ENCODE results near the gene CHMP1A. TPM values are rescaled to one million over a fixed set of nuclear protein-coding genes. Genes with fewer than 3 reads are reported as not detected.
"Not testable (repeated sequence)": the region's sequence is repeated elsewhere in the genome, so short reads cannot be mapped to it uniquely, and the experiment has no call there.

CHMP1A gene
- total and polyA plus RNA-seq, 2 experiments from 2014 or later, result 86.2 to 87.5 TPM

GRCh38 chr16:89693289-89693731, 35.8 kb upstream of the CHMP1A start:
- TF ChIP-seq, protein P1, sequence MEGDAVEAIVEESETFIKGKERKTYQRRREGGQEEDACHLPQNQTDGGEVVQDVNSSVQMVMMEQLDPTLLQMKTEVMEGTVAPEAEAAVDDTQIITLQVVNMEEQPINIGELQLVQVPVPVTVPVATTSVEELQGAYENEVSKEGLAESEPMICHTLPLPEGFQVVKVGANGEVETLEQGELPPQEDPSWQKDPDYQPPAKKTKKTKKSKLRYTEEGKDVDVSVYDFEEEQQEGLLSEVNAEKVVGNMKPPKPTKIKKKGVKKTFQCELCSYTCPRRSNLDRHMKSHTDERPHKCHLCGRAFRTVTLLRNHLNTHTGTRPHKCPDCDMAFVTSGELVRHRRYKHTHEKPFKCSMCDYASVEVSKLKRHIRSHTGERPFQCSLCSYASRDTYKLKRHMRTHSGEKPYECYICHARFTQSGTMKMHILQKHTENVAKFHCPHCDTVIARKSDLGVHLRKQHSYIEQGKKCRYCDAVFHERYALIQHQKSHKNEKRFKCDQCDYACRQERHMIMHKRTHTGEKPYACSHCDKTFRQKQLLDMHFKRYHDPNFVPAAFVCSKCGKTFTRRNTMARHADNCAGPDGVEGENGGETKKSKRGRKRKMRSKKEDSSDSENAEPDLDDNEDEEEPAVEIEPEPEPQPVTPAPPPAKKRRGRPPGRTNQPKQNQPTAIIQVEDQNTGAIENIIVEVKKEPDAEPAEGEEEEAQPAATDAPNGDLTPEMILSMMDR (IDR thresholded peaks at IDR 0.05; ENCODE audit: low read depth, low read length), result no peak
- no peak for DNase-seq (ENCODE audit: low read depth in 1 of 2, low spot score in 1 of 2)
- Histone ChIP-seq H3K36me3 (peaks cover 8% of the 10 kb centered on the region), H3K27ac (no peak overlapping the region), H3K4me3 (no peak overlapping the region), H3K9me3 (ENCODE audit: low read depth) (no peaks in the 10 kb centered on the region), H3K4me1 (ENCODE audit: low read depth) (no peaks in the 10 kb centered on the region), H3K27me3 (no peaks in the 10 kb centered on the region)

DNA sequence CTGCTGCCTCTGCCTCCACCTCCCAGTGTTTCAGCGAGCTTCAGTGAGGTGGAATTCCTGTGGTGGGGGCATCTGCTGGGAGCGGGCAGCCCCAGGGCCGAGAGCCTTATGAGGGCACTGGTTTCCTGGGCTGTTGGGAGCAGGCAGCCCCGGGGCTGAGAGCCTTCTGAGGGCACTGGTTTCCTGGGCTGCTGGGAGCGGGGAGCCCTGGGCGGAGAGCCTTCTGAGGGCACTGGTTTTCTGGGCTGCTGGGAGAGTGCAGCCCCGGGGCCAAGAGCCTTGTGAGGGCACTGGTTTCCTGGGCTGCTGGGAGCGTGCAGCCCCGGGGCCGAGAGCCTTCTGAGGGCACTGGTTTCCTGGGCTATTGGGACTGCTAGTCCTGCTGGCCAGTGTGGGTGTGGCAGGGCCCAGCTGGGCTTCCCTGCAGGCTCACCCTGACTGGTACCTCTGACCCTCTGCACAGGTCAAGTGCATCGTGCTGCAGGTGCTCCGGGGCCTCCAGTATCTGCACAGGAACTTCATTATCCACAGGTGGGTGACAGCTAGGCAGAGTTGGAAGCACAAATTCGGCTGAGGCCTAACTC, 34.6 kb upstream of the CHMP1A start:
- DNase-seq (ENCODE audit: low read depth in 1 of 2, low spot score in 1 of 2), result no peak
- H3K27me3 ChIP-seq, result no peaks in the 10 kb centered on the region

DNA sequence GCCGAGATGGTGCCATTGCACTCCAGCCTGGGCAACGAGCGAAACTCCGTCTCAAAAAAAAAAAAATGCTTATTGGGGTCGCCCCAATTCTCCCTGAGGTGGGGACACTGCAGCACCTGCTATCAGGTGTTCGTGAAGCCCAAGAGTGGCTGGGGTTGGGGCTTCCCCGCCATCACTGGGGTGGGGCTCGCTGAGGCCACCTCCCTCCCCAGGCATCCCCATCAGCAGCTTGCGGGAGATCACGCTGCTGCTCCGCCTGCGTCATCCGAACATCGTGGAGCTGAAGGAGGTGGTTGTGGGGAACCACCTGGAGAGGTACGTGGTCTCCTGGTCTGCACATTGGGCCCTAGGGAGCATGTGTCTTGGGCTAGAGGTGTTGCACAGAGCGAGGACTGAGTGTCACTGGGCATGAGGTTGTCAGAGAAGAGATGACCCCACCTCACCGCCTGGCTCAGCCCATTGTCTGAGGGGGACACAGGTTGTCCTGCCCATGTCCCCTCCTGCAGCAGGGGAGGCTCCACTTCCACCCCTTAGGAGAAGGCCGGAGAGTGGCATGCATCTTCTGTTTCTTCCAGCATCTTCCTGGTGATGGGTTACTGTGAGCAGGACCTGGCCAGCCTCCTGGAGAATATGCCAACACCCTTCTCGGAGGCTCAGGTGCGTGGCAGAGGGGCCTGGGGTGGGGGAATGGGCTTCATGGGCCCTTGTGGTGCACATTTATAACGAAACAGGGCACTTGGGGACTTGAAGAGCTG, 33.9 kb upstream of the CHMP1A start:
- Histone ChIP-seq H3K4me1 (ENCODE audit: low read depth) (peaks cover 7% of the 10 kb centered on the region), H3K27me3 (no peaks in the 10 kb centered on the region), H3K36me3 (peaks cover 8% of the 10 kb centered on the region), H3K4me3 (no peak overlapping the region), H3K9me3 (ENCODE audit: low read depth) (no peaks in the 10 kb centered on the region), H3K27ac (no peak overlapping the region)
- TF ChIP-seq, protein P1 (IDR thresholded peaks at IDR 0.05; ENCODE audit: low read depth, low read length), result no peak
- no peak for DNase-seq (ENCODE audit: low read depth in 1 of 2, low spot score in 1 of 2)

More for the DNA sequence above, 34.6 kb upstream of the CHMP1A start:
- peaks cover 7% of the 10 kb centered on the region for H3K4me1 ChIP-seq (ENCODE audit: low read depth)
- H3K9me3 ChIP-seq (ENCODE audit: low read depth), result no peaks in the 10 kb centered on the region
- no peak overlapping the region for H3K4me3 ChIP-seq
- no peak overlapping the region for H3K27ac ChIP-seq
- TF ChIP-seq, protein P1 (IDR thresholded peaks at IDR 0.05; ENCODE audit: low read depth, low read length), result no peak
- H3K36me3 ChIP-seq, result peaks cover 8% of the 10 kb centered on the region

- Histone ChIP-seq H3K4me1 (ENCODE audit: low read depth) (peaks cover 7% of the 10 kb centered on the region), H3K4me3 (no peak overlapping the region), H3K9me3 (ENCODE audit: low read depth) (no peaks in the 10 kb centered on the region), H3K36me3 (peaks cover 8% of the 10 kb centered on the region), H3K27ac (no peak overlapping the region), H3K27me3 (no peaks in the 10 kb centered on the region)
- TF ChIP-seq, protein P1 (IDR thresholded peaks at IDR 0.05; ENCODE audit: low read depth, low read length), result no peak
- no peak for DNase-seq (ENCODE audit: low read depth in 1 of 2, low spot score in 1 of 2)
Measured at GRCh38 chr16:89690392-89690901, 32.9 kb upstream of the CHMP1A start.

DNA sequence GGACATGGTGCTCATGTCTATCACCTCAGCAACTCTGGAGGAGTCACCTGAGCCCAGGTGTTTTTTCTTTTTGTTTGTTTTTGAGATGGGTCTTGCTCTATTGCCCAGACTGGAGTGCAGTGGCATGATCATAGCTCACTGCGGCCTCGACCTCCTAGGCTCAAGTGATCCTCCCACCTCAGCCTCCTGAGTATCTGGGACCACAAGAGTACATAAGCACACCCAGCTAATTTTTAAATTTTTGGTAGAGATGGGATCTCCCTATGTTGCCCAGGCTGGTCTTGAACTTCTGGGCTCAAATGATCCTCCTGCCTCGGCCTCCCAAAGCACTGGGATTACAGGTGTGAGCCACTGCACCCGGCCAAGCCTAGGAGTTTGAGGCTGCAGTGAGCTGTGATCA, 32.1 kb upstream of the CHMP1A start:
- not testable (repeated sequence) for H3K9me3 ChIP-seq (ENCODE audit: low read depth); H3K27ac ChIP-seq; DNase-seq (ENCODE audit: low read depth in 1 of 2, low spot score in 1 of 2); H3K4me1 ChIP-seq (ENCODE audit: low read depth); H3K4me3 ChIP-seq; H3K27me3 ChIP-seq; H3K36me3 ChIP-seq

DNA sequence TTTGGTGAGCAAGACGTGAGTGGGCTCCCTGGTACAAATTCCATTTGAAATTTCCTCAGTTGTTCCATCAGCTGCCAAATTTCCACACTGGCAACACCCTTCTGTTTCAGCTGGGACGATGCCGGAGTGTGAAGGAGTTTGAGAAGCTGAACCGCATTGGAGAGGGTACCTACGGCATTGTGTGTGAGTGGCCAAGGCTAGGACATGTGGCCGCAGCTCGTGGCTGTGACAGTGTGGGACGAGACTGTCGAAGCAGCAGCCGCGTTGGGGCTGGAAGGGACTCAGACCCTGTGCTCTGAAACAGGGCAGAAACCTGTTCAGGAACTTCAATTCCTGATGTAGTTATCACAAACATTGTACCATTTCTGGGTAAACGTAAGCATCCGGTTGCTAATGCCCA, 31.6 kb upstream of the CHMP1A start:
- TF ChIP-seq, protein P1 (IDR thresholded peaks at IDR 0.05; ENCODE audit: low read depth, low read length), result no peak
- Histone ChIP-seq H3K9me3 (ENCODE audit: low read depth) (no peaks in the 10 kb centered on the region), H3K4me1 (ENCODE audit: low read depth) (peaks cover 7% of the 10 kb centered on the region), H3K4me3 (no peak overlapping the region), H3K27me3 (no peaks in the 10 kb centered on the region), H3K36me3 (peaks cover 8% of the 10 kb centered on the region), H3K27ac (no peak overlapping the region)
- DNase-seq (ENCODE audit: low read depth in 1 of 2, low spot score in 1 of 2), result no peak

Measured in cardiac muscle cell (in vitro differentiated cells and primary cell).